Left cardiac atrium (tissue), 4 donors: ENCODE data around the gene PRTN3. TPM values are rescaled to one million over a fixed set of nuclear protein-coding genes. Genes with fewer than 3 reads are reported as not detected.
"Not testable (repeated sequence)": the region's sequence is repeated elsewhere in the genome, so short reads cannot be mapped to it uniquely, and the experiment has no call there.

Experiments used
- ATAC-seq, 2 donors: fragments of 200-7000 bp; cut with Tn5 transposase; one replicate each; pipeline ENCODE4 v1.9.1; 2020; ENCODE audit warnings: mild to moderate bottlenecking in 2 of 2, moderate library complexity in 2 of 2
- DNase-seq: peaks from one replicate; pipeline ENCODE4 v3.0.0-alpha.2; 2020
- intact Hi-C, 2 donors: fragments of 100-400 bp; cut with DNase I; formaldehyde crosslinking; loops; one replicate each; pipeline versions ENCODE4 v1.14.1 to v1.15.1; 2022 to 2023
- total RNA-seq, 2 donors: library from RNA; stranded (reverse); fragmentation: NEBNext Ultra II Directional; extraction: Animal tissue kit (Norgen Biotek cat#: 25700); gene quantifications; one replicate each; pipeline ENCODE4 v1.2.1, GENCODE V29; 2021
- donor health status: DM: no; HTN: yes; CAD: no.
- donor health status: DM: no; HTN: yes; CAD: no; lungs with severe emphysema.
- donor health status: DM: yes; HTN: yes; CAD: no.
- donor health status: Dilated cardiomyopathy.

The PRTN3 gene
- total RNA-seq, 2 donors from 2014 or later, result not detected

GRCh38 chr19:831407-832369 lies 9.1 kb upstream of the PRTN3 start:
- DNase-seq, result no peak
- no peak for ATAC-seq
- intact Hi-C loops, result no loop called here

- intact Hi-C loops, result no loop called here
- ATAC-seq, result no peak
- DNase-seq, result no peak
Measured at GRCh38 chr19:834216-834615, 6.6 kb upstream of the PRTN3 start.

GRCh38 chr19:835210-835810 lies 5.5 kb upstream of the PRTN3 start:
- ATAC-seq (peak in 1 of 2 donors; percentile 60), DNase-seq (no peak)
- intact Hi-C loops, result no loop called here

GRCh38 chr19:842802-843179 lies 2.0 kb downstream of the PRTN3 start:
- not testable (repeated sequence) for DNase-seq, ATAC-seq
- intact Hi-C loops, result loop anchor here in 1 of 2 donors (10.0 kb wide), 1 partner anchor 78 kb away; no protein-coding TSS in a partner anchor

- no peak for DNase-seq
- intact Hi-C loops, result loop anchor here in 1 of 2 donors (10.0 kb wide), 1 partner anchor 79 kb away; no protein-coding TSS in a partner anchor
- ATAC-seq, result peak; percentile 20 to 41
Measured at GRCh38 chr19:843180-843835, 2.5 kb downstream of the PRTN3 start.

GRCh38 chr19:843836-844545 lies 3.2 kb downstream of the PRTN3 start:
- ATAC-seq (no peak), DNase-seq (no peak)
- intact Hi-C loops, result loop anchor here in 1 of 2 donors (10.0 kb wide), 1 partner anchor 79 kb away; no protein-coding TSS in a partner anchor

GRCh38 chr19:844546-844971 lies 3.8 kb downstream of the PRTN3 start:
- DNase-seq (no peak), ATAC-seq (no peak)

GRCh38 chr19:845707-846521 lies 5.1 kb downstream of the PRTN3 start:
- ATAC-seq (no peak), DNase-seq (peak; percentile 20)
- intact Hi-C loops, result loop anchor here in 1 of 2 donors (10.0 kb wide), 1 partner anchor 81 kb away; no protein-coding TSS in a partner anchor

More at GRCh38 chr19:844546-844971, 3.8 kb downstream of the PRTN3 start:
- intact Hi-C loops, result loop anchor here in 1 of 2 donors (10.0 kb wide), 1 partner anchor 80 kb away; no protein-coding TSS in a partner anchor

GRCh38 chr19:848386-848921 lies 7.7 kb downstream of the PRTN3 start:
- ATAC-seq (peak in 1 of 2 donors; percentile 47), DNase-seq (peak; percentile 53)
- intact Hi-C loops, result loop anchor here in 1 of 2 donors (10.0 kb wide), 1 partner anchor 84 kb away; no protein-coding TSS in a partner anchor

GRCh38 chr19:849195-849594 lies 8.4 kb downstream of the PRTN3 start:
- intact Hi-C loops, result loop anchor here in 1 of 2 donors (10.0 kb wide), 1 partner anchor 84 kb away; no protein-coding TSS in a partner anchor
- not testable (repeated sequence) for ATAC-seq, DNase-seq

GRCh38 chr19:850221-850978 lies 9.6 kb downstream of the PRTN3 start:
- DNase-seq (peak; percentile 94), ATAC-seq (peak; percentile 84 to 88)
- intact Hi-C loops, result loop anchor here (10.0 kb wide), 2 partner anchors 76 to 134 kb away; partner anchors contain the start of gene WDR18 (in 1 of the 2)

GRCh38 chr19:850979-851335 lies 10.2 kb downstream of the PRTN3 start:
- ATAC-seq (no peak), DNase-seq (no peak)
- intact Hi-C loops, result loop anchor here (10.0 kb wide), 2 partner anchors 76 to 134 kb away; partner anchors contain the start of gene WDR18 (in 1 of the 2)

GRCh38 chr19:852136-853013 lies 11.6 kb downstream of the PRTN3 start, which contains the start of gene ELANE:
ELANE (plus strand) TSS chr19:852303; CDS start chr19:852329, 26 bp downstream.
- ATAC-seq, result no peak
- intact Hi-C loops, result loop anchor here (10.0 kb wide), 2 partner anchors 78 to 132 kb away; partner anchors contain the start of gene WDR18 (in 1 of the 2)
- DNase-seq, result no peak

- DNase-seq (no peak), ATAC-seq (no peak)
- intact Hi-C loops, result loop anchor here (10.0 kb wide), 2 partner anchors 78 to 132 kb away; partner anchors contain the start of gene WDR18 (in 1 of the 2)
Measured at GRCh38 chr19:853014-853585, 12.3 kb downstream of the PRTN3 start.
